Measurements from ENCODE around the gene BIK. TPM values are rescaled to one million over a fixed set of nuclear protein-coding genes. Genes with fewer than 3 reads are reported as not detected.

The BIK gene
- total RNA-seq, 1 experiment from 2014 or later, result 2.0 TPM

DNA sequence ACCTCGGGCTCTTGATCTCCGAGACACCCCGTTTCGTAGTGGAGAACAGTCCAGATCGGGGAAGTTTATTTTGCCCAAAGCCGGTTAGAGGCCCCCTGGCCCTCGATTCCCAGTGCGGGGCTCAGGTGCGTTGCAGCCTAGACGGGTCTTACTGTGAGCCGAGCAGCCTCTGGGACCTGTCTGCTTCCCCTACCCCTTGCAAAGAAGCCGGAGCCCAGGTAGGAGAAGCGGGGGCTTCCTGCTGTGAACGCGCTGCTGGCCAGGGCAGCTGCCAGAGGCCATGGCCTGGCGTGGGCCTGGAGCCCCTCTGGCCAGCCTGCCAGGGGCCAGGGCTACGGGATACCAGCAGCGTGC is 41.4 kb downstream of the BIK start:
- intact Hi-C loops (cut with micrococcal nuclease; ENCODE audit: unreplicated experiment), result no loop called here
- H3K4me3 ChIP-seq (ENCODE audit: low read depth, low read length, poor library complexity, severe bottlenecking), result peak overlapping the region; percentile 69
- no TSS peak for BruUV-seq (replicated peaks)
- no peaks in the 10 kb centered on the region for H3K27me3 ChIP-seq (replicated peaks; ENCODE audit: insufficient read depth, low read depth, low read length, poor library complexity)
- H3K9me3 ChIP-seq (ENCODE audit: low read depth, low read length, poor library complexity, severe bottlenecking), result no peaks in the 10 kb centered on the region
- H3K4me1 ChIP-seq (ENCODE audit: insufficient read depth, low read length, poor library complexity, severe bottlenecking), result no peaks in the 10 kb centered on the region
- no peaks in the 10 kb centered on the region for H3K36me3 ChIP-seq (ENCODE audit: insufficient read depth, low read length, poor library complexity, severe bottlenecking)
- H3K27ac ChIP-seq (ENCODE audit: low read depth, low read length, poor library complexity, severe bottlenecking), result peak overlapping the region; percentile 70
- ChIA-PET CTCF (no interaction called here), POLR2A (ENCODE audit: low non-redundant PET) (no interaction called here)
- DNase-seq (ENCODE audit: low spot score), result peak; percentile 23
- no peak for TF ChIP-seq CTCF (conservative IDR thresholded peaks at IDR 0.05; ENCODE audit: low read depth, low read length)
- TF ChIP-seq EZH2 (IDR thresholded peaks at IDR 0.05; ENCODE audit: borderline replicate concordance, low read depth, low read length, poor library complexity, severe bottlenecking), result no peak

DNA sequence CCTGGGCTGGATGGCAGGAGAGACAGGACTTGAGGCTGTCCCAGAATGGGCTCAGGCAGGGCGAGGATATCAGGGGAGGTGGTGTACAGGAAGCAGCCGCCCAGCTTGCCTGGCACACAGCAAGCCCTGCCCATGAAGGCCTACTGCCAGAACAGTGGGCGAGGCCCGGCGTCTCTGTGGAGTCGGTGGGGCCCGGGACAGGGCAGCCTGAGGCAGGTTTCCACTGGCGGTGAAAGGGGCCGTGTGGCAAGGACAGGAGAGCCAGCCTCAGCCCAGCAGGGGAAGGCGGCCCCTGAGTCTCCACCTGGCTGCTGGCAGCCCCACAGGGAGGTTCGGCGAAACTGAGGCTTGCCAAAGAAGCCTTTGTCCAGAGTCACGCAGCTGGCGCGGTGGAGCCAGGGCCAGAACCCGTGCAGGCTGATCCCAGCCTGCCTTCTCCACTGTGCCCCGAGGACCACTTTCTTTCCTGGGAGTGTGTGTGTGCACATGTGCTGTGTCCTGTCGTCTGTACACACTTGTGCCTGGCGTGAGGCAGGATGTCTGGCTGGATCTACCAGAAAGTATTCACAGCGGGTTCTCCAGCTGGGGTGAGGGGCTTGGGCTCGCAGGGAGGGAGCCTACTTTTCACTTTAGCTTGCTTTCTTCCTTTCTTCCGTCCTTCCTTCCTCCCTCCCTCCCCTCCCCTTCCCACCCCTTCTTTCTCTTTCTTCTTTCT is 42.0 kb downstream of the BIK start:
- Histone ChIP-seq H3K27me3 (replicated peaks; ENCODE audit: insufficient read depth, low read depth, low read length, poor library complexity) (no peaks in the 10 kb centered on the region), H3K4me3 (ENCODE audit: low read depth, low read length, poor library complexity, severe bottlenecking) (peak overlapping the region; percentile 69), H3K27ac (ENCODE audit: low read depth, low read length, poor library complexity, severe bottlenecking) (peak overlapping the region; percentile 70), H3K4me1 (ENCODE audit: insufficient read depth, low read length, poor library complexity, severe bottlenecking) (no peaks in the 10 kb centered on the region), H3K9me3 (ENCODE audit: low read depth, low read length, poor library complexity, severe bottlenecking) (no peaks in the 10 kb centered on the region), H3K36me3 (ENCODE audit: insufficient read depth, low read length, poor library complexity, severe bottlenecking) (no peaks in the 10 kb centered on the region)
- ChIA-PET CTCF (interaction anchor here (0.6 kb wide), 1 partner anchor 1473 kb away, joined by 4 read pairs; no protein-coding TSS in a partner anchor), POLR2A (ENCODE audit: low non-redundant PET) (interaction anchor here (0.7 kb wide), 1 partner anchor 1298 kb away, joined by 6 read pairs; no protein-coding TSS in a partner anchor)
- TF ChIP-seq CTCF (conservative IDR thresholded peaks at IDR 0.05; ENCODE audit: low read depth, low read length) (no peak), EZH2 (IDR thresholded peaks at IDR 0.05; ENCODE audit: borderline replicate concordance, low read depth, low read length, poor library complexity, severe bottlenecking) (no peak)
- DNase-seq (ENCODE audit: low spot score), result peak; percentile 71
- intact Hi-C loops (cut with micrococcal nuclease; ENCODE audit: unreplicated experiment), result no loop called here
- no TSS peak for BruUV-seq (replicated peaks)

GRCh38 chr22:43153899-43154298 is 43.3 kb downstream of the BIK start:
- no peaks in the 10 kb centered on the region for H3K9me3 ChIP-seq (ENCODE audit: low read depth, low read length, poor library complexity, severe bottlenecking)
- no peaks in the 10 kb centered on the region for H3K36me3 ChIP-seq (ENCODE audit: insufficient read depth, low read length, poor library complexity, severe bottlenecking)
- DNase-seq (ENCODE audit: low spot score), result no peak
- CTCF ChIA-PET, result no interaction called here
- no peaks in the 10 kb centered on the region for H3K4me1 ChIP-seq (ENCODE audit: insufficient read depth, low read length, poor library complexity, severe bottlenecking)
- no peak overlapping the region for H3K27ac ChIP-seq (ENCODE audit: low read depth, low read length, poor library complexity, severe bottlenecking)
- no peaks in the 10 kb centered on the region for H3K27me3 ChIP-seq (replicated peaks; ENCODE audit: insufficient read depth, low read depth, low read length, poor library complexity)
- intact Hi-C loops (cut with micrococcal nuclease; ENCODE audit: unreplicated experiment), result no loop called here
- H3K4me3 ChIP-seq (ENCODE audit: low read depth, low read length, poor library complexity, severe bottlenecking), result no peak overlapping the region
- no TSS peak for BruUV-seq (replicated peaks)
- TF ChIP-seq CTCF (conservative IDR thresholded peaks at IDR 0.05; ENCODE audit: low read depth, low read length) (no peak), EZH2 (IDR thresholded peaks at IDR 0.05; ENCODE audit: borderline replicate concordance, low read depth, low read length, poor library complexity, severe bottlenecking) (no peak)
- POLR2A ChIA-PET (ENCODE audit: low non-redundant PET), result no interaction called here
